ENCODE results near the gene AGPS.

The AGPS gene

DNA sequence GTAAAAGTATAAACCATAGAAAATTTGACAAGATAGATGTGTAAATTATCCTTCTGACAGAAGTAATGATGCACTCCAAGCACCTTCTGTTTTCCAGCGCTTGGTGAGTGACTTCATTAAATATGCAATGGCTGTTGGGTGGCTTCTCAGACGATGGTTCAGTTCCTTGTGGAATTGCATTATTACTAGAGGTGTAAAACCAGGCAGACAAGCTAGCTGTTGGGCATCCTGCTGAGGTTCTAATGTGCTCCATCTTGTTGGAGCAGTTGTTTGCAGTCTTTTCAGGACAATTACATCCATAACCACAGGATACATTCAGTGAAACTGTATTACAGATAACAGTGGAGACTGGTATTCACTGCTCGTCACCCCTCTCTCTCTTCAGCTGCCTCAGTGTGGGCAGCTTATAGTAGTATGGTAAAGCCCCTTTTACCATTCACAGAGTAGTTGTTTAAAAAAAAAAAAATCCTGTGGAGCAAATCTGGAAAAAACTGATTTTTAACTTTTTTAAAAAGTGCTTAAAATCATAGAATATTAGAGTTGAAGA, 143.5 kb downstream of the AGPS start:
- H3K9me3 ChIP-seq (ENCODE audit: insufficient read depth, low read length, severe bottlenecking), result no peaks in the 10 kb centered on the region
- ATAC-seq (ENCODE audit: insufficient read depth, low read depth) (no peak), DNase-seq (no peak)

GRCh38 chr2:177537213-177537612, 144.6 kb downstream of the AGPS start:
- TF ChIP-seq EZH2 (IDR thresholded peaks at IDR 0.05; ENCODE audit: borderline replicate concordance, low read depth, low read length, severe bottlenecking), result no peak
- TF ChIP-seq, protein P1, sequence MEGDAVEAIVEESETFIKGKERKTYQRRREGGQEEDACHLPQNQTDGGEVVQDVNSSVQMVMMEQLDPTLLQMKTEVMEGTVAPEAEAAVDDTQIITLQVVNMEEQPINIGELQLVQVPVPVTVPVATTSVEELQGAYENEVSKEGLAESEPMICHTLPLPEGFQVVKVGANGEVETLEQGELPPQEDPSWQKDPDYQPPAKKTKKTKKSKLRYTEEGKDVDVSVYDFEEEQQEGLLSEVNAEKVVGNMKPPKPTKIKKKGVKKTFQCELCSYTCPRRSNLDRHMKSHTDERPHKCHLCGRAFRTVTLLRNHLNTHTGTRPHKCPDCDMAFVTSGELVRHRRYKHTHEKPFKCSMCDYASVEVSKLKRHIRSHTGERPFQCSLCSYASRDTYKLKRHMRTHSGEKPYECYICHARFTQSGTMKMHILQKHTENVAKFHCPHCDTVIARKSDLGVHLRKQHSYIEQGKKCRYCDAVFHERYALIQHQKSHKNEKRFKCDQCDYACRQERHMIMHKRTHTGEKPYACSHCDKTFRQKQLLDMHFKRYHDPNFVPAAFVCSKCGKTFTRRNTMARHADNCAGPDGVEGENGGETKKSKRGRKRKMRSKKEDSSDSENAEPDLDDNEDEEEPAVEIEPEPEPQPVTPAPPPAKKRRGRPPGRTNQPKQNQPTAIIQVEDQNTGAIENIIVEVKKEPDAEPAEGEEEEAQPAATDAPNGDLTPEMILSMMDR (IDR thresholded peaks at IDR 0.05; ENCODE audit: borderline replicate concordance, extremely low read depth, low read length, poor library complexity, severe bottlenecking), result no peak
- Histone ChIP-seq H3K4me3 (ENCODE audit: low read depth in 1 of 2, low read length in 2 of 2) (no peak overlapping the region), H2AFZ (ENCODE audit: low read depth, low read length) (no peak overlapping the region), H3K4me2 (ENCODE audit: insufficient read depth, low read length) (no peak overlapping the region), H3K36me3 (ENCODE audit: insufficient read depth, low read length) (peaks cover 14% of the 10 kb centered on the region; the same call in 1 of the 2 replicates), H3K27ac (ENCODE audit: low read length) (no peak overlapping the region), H4K20me1 (ENCODE audit: insufficient read depth, low read length) (no peaks in the 10 kb centered on the region), H3K79me2 (ENCODE audit: insufficient read depth, low read length) (no peaks in the 10 kb centered on the region), H3K9me3 (ENCODE audit: insufficient read depth, low read length, severe bottlenecking) (no peaks in the 10 kb centered on the region), H3K4me1 (ENCODE audit: insufficient read depth, low read length) (no peaks in the 10 kb centered on the region), H3K9ac (ENCODE audit: low read depth, low read length) (no peak overlapping the region), H3K27me3 (ENCODE audit: insufficient read depth, low read length, poor library complexity) (no peaks in the 10 kb centered on the region)
- no peak for ATAC-seq (ENCODE audit: insufficient read depth, low read depth)
- no peak for DNase-seq

More for the DNA sequence above, 143.5 kb downstream of the AGPS start:
- H3K9ac ChIP-seq (ENCODE audit: low read depth, low read length), result no peak overlapping the region
- TF ChIP-seq, protein P1 (IDR thresholded peaks at IDR 0.05; ENCODE audit: borderline replicate concordance, extremely low read depth, low read length, poor library complexity, severe bottlenecking), result no peak
- TF ChIP-seq EZH2 (IDR thresholded peaks at IDR 0.05; ENCODE audit: borderline replicate concordance, low read depth, low read length, severe bottlenecking), result no peak
- no peaks in the 10 kb centered on the region for H3K4me1 ChIP-seq (ENCODE audit: insufficient read depth, low read length)
- H3K4me2 ChIP-seq (ENCODE audit: insufficient read depth, low read length), result no peak overlapping the region
- H2AFZ ChIP-seq (ENCODE audit: low read depth, low read length), result no peak overlapping the region
- no peaks in the 10 kb centered on the region for H3K79me2 ChIP-seq (ENCODE audit: insufficient read depth, low read length)
- no peaks in the 10 kb centered on the region for H4K20me1 ChIP-seq (ENCODE audit: insufficient read depth, low read length)
- no peak overlapping the region for H3K4me3 ChIP-seq (ENCODE audit: low read depth in 1 of 2, low read length in 2 of 2)
- H3K27ac ChIP-seq (ENCODE audit: low read length), result no peak overlapping the region
- peaks cover 14% of the 10 kb centered on the region; the same call in 1 of the 2 replicates for H3K36me3 ChIP-seq (ENCODE audit: insufficient read depth, low read length)
- no peaks in the 10 kb centered on the region for H3K27me3 ChIP-seq (ENCODE audit: insufficient read depth, low read length, poor library complexity)

DNA sequence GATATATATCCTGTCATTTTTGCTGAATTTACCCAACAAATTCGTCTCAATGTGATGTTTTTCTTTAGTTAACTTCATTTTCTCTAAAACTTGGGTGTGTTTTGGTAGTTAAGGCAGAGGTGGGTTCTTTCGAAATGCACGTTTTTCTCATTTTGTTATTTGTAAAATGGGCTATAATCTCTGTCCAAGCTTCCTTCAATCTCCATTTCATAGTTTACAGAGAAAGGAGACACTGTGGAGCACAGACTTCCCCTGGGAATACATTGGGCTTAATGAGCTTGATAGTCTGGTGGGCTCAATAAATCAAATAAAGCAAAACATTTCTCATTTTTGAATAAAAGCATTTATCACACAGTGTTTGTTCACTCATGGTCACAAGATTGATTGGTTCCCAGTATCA, 145.1 kb downstream of the AGPS start:
- H4K20me1 ChIP-seq (ENCODE audit: insufficient read depth, low read length), result no peaks in the 10 kb centered on the region
- no peaks in the 10 kb centered on the region for H3K9me3 ChIP-seq (ENCODE audit: insufficient read depth, low read length, severe bottlenecking)
- no peaks in the 10 kb centered on the region for H3K79me2 ChIP-seq (ENCODE audit: insufficient read depth, low read length)
- no peak overlapping the region for H3K9ac ChIP-seq (ENCODE audit: low read depth, low read length)
- no peaks in the 10 kb centered on the region for H3K4me1 ChIP-seq (ENCODE audit: insufficient read depth, low read length)
- no peak for DNase-seq
- no peak overlapping the region for H3K4me3 ChIP-seq (ENCODE audit: low read depth in 1 of 2, low read length in 2 of 2)
- H3K4me2 ChIP-seq (ENCODE audit: insufficient read depth, low read length), result no peak overlapping the region
- H3K27me3 ChIP-seq (ENCODE audit: insufficient read depth, low read length, poor library complexity), result no peaks in the 10 kb centered on the region
- no peak overlapping the region for H2AFZ ChIP-seq (ENCODE audit: low read depth, low read length)
- peaks cover 14% of the 10 kb centered on the region; the same call in 1 of the 2 replicates for H3K36me3 ChIP-seq (ENCODE audit: insufficient read depth, low read length)
- H3K27ac ChIP-seq (ENCODE audit: low read length), result no peak overlapping the region
- TF ChIP-seq, protein P1 (IDR thresholded peaks at IDR 0.05; ENCODE audit: borderline replicate concordance, extremely low read depth, low read length, poor library complexity, severe bottlenecking), result no peak
- TF ChIP-seq EZH2 (IDR thresholded peaks at IDR 0.05; ENCODE audit: borderline replicate concordance, low read depth, low read length, severe bottlenecking), result no peak
- no peak for ATAC-seq (ENCODE audit: insufficient read depth, low read depth)

Measured in DND-41 (cell line).